ENCODE measurements around the gene NAV2. TPM values are rescaled to one million over a fixed set of nuclear protein-coding genes. Genes with fewer than 3 reads are reported as not detected.

NAV2 gene
- polyA plus RNA-seq, 1 donor: 89.1 TPM

DNA sequence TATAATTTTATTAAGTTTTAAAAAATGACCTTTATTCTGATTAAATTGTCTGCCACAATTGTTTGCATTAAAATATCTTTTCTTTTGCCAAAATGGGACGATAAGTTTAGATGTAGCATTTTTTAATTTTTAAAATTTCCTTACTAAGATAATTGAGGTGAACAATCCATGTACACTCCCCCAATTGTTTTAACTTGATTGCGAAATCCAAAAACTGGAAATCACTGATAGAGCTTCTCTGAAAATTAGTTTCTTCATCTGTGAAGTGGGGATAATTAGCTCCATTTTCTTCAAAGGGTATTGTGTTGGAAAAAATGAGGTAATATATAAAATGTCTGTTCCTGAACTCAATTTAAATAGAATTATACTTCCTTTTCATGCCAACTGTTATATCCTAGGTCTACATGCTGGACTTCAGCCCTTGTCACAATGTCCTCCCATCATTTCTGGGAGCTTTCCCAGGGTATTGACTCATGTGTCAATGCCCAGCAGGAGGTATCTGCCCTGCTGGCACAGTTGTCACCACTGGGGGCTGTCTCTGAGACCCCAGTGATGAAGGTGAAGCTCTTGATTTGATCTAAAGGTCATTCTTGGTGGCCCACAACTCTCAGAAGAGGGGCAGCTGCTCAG, 28.7 kb upstream of the NAV2 start:
- DNase-seq: no peak

DNA sequence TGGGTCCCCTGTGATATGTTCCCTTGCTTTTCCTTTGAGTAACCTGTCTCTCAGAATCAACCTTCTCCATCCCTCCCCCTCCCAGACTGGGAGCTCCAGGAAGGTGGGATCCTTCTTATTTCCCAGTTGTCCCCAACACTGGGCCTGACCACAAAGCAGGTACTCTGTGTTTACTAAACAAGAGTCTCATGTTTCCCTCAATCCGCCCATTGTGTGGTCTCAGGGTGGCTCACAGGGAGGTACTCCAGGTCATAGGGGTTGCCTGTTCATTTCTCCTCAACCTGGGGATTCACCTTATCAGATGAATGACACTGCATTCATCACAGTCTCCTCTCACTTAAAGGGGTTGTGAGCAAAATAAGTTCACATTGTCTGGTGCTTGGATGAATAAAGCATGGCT, 26.4 kb upstream of the NAV2 start:
- DNase-seq: no peak

DNA sequence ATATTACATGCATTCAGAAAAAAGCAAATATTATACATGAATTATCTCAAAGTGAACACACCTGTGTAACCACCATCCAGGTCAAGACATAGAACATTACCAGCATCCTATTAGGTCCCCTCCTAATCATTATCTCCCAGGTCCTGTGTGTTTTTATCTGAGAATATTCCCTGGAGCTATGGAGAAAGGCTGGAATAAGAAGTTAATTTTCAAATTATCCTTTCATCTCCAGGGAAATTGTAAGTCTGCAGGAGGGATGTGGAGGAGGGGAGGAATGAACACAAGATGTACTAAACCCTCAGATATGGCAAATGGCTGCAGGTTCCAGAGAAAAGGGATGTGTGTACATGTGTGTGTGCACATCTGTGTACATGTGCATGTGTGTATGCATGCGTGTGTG, 25.2 kb upstream of the NAV2 start:
- DNase-seq: no peak

DNA sequence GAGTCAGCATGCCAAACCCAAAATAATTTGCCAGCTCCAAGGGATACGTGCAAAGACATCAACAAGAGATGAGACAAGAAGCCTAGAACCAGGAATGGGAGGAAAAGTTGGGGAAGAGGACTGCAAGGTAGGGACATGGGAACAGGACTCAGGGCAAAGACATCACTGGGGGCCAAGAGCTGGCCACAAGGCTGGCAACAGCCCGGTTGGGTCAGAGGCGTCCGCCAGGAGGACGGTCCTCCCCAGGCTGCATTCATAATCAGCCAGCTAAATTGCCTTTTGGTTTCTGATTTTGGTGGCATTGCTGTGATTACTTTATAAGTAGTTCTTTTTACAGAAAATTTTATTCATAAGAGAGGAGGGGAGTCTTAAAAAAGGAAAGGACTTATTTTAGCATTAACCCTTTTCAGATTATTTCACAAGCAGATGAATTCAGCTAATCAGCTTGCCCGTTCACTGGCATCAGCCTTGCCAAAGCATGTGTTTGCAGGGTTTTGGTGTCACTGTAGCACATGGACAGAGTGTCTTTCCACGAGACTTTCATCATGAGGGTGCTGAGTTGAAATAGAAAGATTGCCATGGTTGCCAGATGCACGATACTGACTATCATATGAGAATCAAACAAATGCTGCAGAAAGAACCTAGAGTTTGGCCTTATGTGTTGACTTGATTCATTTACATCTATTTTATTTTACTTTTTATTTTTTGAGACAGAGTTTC, 23.2 kb upstream of the NAV2 start:
- DNase-seq: no peak

DNA sequence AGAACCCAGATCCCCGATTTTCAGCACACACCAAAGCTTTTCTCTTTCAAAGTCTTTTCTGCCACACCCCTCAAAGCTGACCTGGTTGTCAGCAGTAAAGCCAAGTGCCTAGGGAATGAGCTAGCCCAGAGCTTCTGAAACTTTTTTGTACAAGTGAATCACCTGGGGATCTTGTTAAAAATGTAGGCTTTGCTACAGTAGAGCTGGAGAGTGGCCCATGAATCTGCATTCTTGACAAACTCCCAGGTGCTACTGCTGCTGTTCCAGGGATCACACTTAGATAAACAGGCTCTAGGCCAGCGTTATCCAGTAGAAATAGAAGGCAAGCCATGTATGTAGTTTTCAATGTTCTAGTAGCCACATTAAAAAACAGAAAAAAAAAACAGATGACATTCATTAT, 21.8 kb upstream of the NAV2 start:
- no peak for DNase-seq

DNA sequence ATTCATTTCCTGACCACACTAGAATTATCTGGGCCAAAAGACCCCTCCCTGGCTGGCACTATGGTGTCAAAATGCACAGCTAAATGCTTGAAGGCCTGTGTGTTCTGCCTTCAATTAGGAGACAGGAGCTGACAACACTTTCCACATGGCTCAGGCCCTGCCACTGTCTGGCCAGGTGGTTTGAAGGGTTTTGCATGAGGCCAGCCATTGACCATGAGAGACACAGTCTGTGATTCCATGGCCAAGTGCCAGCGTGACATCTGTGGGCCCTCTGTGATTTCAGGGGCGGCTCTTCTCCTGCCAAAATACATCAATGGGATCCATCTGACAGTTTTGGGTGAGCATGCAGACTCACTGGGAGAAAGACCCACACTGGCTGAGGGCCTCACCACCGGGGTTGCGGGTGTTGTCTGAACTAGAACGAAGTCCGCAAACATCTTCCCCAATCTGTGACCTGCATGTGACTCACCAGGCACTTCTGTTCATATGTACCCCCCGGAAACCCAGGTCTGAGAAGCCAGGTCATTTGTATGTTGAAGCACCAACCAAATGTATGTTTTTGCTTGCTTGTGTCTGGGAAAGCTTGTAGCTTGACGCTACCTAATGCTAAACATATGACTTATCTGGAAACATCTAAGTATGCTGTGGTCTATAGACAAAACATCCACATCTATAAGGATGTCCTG, 20.7 kb upstream of the NAV2 start:
- no peak for DNase-seq

DNA sequence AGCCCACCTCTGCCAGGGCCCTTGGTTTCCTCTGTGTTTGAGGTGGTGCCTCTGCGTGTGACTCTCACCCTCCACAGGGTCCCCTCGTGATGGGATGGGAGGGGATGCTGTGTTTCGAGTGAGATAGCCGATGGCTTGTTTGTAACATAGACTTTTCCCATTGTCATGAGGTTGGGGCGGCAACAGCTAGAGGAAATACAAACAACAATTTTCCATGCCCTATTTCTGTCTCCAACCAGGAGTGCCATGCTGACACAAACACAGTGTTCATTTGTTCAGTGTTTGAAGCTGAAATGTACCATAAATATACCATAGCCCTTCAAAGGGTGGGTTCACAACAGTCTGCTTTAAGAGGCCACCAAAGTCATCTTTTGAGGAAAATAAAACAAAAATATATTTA, 19.5 kb upstream of the NAV2 start:
- DNase-seq: no peak

DNA sequence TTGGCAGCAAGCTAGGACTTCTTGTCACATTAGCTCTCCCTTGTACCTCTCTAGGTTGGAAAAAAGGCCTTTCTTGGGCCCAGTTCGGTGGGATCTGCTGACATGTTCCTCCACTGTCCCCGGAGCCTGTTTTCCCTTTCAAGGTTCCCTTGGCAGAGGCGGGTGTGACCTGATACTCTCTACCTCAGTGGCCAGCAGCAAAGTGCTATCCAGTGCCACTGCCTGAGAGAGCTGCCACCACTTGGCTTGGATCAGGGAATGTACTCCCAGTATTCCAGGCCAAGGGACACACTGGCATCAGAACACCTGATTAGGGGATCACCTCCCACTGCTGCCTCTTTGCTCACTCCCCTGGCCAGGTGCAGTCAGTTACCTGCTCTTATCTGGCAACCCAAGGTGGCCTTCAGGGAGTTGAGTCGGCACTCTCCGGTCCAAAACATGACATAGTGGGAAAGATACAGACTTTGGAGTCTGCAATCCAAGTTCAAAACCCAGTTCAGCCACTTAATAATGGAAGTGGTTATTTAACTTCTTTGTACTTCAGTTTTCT, 17.8 kb upstream of the NAV2 start:
- no peak for DNase-seq

DNA sequence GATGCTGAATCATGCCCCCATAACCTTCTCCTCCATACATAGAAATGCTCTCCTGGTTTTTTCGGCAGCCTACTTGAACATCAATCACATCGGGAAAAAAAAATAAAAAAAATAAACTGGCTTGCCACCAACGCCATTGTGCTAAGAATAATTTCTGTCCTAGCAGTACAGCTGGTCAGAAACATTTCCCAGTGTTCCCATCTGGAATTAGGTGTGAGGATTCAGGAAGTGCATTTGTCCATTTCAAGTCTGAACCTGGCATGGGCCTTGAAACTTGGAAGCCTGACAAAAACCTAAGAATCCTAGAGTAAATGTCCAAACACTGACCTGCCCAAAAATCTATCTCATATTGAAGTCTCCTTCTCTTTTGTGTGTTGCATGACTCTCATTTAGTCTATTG, 16.6 kb upstream of the NAV2 start:
- no peak for DNase-seq

DNA sequence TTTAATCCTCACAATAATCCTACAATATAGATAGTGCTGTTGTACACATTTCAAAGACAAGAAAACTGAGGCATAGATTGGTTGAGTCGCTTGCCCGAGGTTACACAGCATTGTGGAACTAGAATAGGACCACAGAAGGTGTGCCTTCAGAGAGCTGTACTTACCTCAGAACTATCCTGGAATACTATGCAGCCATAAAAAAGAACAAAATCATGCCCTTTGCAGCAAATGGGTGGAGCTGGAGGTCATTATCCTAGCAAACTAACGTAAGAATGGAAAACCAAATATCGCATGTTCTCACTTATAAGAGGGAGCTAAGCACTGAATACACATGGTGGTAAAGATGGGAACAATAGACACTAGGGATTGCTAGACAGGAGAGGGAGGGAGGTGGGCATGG, 15.7 kb upstream of the NAV2 start:
- DNase-seq: no peak

DNA sequence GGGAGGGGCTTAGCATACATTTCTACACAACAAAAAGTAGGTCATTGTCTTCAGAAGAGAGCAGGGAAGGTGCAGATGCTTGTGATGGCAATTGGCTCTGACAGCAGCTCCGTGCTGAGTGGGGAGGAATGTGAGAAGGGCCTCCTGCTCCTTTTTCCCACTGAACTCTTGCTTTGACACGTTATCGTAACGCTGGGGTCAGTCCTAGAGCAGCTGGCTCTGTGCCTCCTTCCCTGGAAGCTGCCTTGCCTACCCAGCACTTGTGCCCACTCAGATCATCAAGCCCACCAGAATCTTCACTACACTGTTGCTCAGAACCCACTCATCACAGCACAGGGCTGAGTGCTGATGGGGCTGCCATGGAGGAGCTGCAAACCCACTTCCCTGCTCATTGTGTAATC, 14.9 kb upstream of the NAV2 start:
- DNase-seq: no peak

DNA sequence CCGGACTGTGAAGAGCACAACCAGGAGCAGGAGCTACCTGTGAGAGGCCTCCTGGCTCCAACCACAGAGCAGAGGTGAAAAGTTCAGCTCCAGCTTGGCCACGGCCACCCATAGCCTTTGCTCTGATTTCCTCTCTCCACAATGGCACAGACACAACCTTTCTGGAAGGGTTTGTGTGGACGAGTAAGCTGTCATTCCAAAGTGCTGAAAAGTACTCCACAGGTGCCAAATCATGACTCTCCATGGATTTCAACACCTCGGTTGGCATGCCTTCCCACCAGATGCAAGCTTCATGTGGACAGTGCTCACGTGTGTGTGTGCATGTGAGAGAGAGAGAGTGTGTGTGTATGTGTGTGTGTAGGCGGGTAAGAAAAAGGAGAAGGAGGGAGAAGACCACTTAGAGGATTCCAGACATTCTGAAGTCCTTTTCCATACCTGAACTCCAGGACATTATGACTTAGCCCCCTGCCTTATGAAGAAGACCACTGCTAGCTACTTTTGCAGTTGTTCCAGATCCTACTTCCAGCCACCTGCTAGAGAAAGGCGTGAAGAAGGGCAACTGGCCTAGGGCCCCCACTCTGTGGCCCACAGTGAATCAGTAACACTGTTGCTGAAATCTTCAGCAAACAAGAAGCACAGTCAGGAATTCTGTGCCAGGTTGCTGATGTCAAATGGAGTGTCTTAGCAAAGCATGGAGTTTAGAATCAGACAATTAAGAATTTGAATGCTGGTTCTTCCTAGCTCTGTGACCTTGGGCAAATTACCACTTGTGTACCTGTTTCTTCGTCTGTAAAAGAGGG, 13.9 kb upstream of the NAV2 start:
- DNase-seq: no peak

DNA sequence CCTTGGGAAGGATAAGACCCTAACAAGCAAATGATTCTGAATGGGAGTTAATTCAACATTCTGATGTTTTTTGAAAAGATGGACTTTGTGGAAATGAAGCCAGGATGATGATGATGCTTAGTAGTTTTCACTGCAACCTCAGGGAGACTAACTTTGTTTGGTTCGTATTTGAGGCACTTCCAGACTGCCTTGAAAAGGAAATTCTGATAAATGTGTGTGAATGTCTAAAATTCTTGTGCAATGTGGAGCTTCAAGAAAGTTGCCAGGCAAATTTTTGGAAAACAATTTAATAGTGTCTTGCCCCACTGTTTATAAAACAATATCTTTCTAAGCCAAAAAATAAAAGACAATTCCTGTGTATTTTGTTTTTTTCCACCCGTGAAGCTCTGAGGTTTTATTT, 11.2 kb upstream of the NAV2 start:
- no peak for DNase-seq

DNA sequence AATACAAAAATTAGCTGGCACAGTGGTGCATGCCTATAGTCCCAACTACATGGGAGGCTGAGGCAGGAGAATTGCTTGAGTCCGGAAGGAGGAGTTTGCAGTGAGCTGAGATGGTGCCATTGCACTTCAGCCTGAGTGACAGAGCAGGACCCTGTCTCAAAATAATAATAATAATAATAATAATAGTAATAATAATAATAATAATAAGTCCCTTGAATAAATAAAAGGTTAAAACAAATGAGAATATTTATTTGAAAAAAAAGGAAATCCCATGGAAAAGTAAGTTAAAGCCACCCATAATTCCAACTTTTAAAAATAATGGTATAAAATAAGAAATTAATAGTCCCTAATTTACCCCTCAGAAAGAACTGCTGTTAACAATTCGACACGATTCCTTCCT, 10.0 kb upstream of the NAV2 start:
- DNase-seq: no peak

DNA sequence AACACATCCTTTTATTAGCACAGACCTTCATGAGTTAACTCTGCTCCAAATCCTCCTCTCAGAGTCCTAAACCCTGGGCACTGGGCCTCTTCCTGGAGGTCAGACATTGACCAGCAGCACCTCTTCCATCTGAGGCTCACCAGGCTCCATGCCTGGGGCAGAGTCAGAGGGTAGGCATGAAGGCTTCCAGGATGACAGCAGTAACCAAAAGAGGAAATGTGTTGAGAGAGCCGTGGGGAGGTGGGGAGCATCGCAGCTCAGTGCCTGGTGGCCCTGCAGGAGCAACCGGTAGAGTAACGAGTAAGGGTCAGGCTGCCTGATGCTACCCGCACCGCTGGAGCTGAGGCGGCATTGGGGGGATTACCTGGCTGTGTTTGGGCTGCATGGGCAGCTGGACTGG, 9.4 kb upstream of the NAV2 start:
- no peak for DNase-seq

DNA sequence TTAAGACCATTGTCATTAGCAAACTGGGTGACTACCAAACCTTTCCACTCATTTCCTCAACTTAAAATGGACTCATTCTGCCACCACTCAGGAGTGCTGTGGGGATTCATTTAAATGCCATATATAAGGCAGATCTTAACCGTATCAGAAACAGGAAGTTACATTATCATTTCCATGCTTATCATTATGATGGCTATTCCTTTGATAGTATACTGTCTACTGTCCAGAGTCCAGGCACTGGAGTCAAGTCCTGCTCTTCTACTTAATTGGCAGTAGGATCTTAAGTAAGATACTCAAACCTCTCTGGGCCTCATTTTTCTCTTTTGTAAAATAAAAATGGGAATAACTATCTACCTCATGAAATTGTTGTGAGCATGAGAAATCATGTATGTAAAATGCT, 8.4 kb upstream of the NAV2 start:
- no peak for DNase-seq

DNA sequence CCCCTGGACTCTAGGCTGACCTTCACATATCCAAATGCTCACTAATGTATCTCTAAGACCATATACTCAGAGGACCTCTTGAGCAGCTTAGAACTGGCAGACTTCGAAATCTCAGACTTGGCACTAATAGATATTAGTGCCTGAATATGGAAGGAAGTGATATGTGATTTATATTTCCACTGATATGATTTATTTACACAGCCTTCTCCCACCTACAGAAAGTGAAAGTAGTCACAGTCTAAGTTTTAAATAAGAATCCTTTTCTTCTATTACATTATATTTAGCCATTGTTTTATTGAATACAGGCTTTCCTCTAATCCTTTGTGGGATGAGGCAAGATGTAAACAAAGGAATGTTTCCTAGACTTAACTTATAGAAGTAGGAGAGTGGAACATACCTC, 6.7 kb upstream of the NAV2 start:
- no peak for DNase-seq

DNA sequence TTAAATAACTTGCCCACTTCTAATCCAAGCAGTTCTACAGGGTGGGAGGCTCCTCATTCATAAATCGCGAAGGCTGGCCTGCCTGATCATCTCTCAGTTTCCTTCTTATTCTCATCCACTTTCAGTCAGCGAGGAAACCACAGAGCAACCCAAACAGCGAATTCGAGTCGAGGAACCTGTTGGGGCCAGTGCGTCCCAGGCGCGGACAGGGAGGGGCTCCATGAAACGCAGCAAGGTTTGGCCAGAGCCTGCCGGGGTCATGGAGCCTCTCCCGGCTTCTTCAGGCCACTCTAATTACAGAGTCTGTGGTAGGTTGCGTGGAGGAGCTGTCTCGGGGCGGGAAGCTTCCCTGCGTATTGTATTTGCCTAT, 741 bp upstream of the NAV2 start:
- no peak for DNase-seq

DNA sequence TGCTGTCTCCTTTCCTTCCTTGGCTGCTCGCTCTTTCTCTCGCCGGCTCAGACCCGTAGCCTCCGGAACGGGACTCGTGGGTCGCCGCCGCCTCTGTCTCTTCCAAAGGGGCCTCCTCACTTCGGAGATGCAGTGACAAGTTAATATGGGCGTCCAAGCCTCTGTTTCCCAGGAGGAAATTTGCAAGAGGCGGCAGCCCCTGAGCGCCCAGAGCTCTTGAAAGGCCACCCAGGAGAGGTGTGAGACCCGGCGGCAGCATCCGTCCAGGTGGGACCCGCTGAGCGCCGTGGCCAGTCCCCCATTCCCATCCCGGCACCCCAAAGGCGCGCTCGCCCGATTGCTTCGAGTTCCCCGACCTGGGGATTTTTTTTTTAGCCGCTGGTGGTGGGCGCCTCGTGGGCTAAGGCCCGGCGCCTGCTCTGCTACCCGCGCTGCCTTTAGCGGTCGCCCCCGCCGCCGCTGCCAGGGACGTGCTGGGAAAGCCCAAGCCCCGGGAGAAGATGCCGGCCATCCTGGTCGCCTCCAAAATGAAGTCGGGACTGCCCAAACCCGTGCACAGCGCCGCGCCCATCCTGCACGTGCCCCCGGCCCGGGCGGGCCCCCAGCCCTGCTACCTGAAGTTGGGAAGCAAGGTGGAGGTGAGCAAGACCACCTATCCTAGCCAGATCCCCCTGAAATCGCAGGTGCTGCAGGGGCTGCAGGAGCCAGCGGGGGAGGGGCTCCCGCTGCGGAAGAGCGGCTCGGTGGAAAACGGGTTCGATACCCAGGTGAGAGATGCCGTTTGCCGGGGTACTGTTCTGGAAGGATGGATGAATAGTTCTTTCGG, 772 bp downstream of the NAV2 start:
- no peak for DNase-seq

DNA sequence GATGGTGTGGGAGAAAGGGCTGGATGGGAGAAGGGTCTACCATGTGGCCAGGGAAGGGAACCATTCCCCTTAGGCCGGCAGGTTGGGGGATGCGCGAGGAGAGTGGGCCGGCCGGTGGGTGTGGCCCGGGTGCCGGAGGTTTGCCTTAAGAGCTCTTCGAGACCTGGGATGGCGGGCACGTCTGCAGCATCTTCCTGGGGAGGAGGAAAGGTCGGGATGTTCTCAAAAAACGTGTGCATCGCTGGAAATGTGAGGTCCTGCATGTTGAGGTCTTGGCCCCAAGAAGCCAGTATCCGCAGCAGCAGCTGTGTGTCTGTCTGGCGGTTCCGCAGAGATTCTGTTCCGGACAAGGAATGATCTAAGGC, 1.4 kb downstream of the NAV2 start:
- no peak for DNase-seq

DNA sequence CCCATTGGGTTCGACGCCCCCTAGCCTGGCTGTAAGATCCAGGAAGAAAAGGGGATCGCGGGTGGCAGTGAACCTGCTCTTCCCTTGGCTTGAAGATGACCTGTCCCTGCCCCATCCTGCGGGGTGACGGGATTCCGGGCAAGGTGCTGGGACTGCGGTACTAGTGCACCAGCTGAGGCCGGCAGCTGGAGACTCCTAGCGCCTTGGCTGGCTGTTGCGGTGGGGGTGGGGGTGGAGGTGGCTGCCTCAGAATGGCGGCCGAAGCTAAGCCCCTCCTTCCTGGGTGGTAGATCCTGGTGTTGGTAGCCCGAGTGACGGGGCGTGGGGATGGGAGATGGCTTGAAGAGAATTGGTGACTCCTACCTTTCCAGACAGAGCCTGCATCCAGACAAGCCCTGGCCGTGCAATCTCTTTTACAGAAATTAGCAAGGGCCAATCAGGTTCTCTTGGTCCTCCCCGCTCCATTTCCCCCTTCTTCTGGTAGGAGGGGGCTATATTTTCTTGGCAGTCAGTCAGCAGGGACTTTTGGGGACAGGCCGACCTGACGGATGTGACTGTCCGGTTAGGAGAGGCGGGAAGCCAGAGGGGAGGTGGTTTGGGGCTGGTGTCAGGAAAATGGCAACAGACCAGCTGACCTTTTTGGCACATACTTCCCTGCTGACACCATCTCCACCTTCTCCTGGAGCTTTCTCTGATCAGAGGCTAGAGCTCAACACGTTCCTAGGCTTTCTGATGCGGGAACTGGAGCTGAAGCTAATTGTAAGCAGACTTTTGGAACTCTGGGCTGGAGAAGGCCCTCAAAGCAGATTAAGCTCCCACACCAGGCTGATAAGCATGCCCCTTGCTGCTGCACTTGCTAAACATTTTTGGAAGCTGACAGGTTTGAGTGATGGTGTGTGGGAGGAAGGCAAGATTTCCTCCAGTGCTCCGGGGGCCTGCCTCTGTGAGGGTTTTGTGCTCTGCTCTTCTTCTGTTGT, 2.0 kb downstream of the NAV2 start:
- DNase-seq: no peak
